HepG2 (cell line): ENCODE data around the gene INO80. TPM values are rescaled to one million over a fixed set of nuclear protein-coding genes. Genes with fewer than 3 reads are reported as not detected.

Experiments
- CAMTA2 ChIP-seq: sonication (generic); formaldehyde crosslinking; IDR thresholded peaks from 2 replicates; pipeline ENCODE4 v1.4.0; 2020; ENCODE audit warnings: mild to moderate bottlenecking, missing genetic modification reagents, borderline replicate concordance
- FIP1L1 ChIP-seq: fragments of 200-400 bp; formaldehyde crosslinking; IDR thresholded peaks from 2 replicates; pipeline ENCODE4 v1.6.1; 2018; ENCODE audit warnings: low read depth, mild to moderate bottlenecking, low read length, moderate library complexity, borderline replicate concordance; ENCODE audit not compliant: insufficient read depth
- FOXP1 ChIP-seq, 2 experiments: fragments of 450-650 bp in 1 of 2; IDR thresholded peaks; 2 replicates each; pipeline ENCODE4 v1.6.1; 2017 to 2018; ENCODE audit warnings: antibody characterized with exemption in 1 of 2
- GMEB1 ChIP-seq: sonication (generic); formaldehyde crosslinking; IDR thresholded peaks from 2 replicates; pipeline ENCODE4 v1.5.1; 2020; ENCODE audit warnings: missing genetic modification reagents, mild to moderate bottlenecking, borderline replicate concordance
- MZF1 ChIP-seq: sonication (generic); formaldehyde crosslinking; IDR thresholded peaks from 2 replicates; pipeline ENCODE4 v1.8.1; 2023; ENCODE audit warnings: mild to moderate bottlenecking, missing genetic modification reagents, borderline replicate concordance
- NFIB ChIP-seq: sonication (generic); formaldehyde crosslinking; IDR thresholded peaks from 2 replicates; pipeline ENCODE4 v1.9.0; 2021; ENCODE audit warnings: missing genetic modification reagents, mild to moderate bottlenecking, borderline replicate concordance
- NR2F1 ChIP-seq, 2 experiments: fragments of 450-650 bp in 1 of 2; formaldehyde crosslinking in 1 of 2; IDR thresholded peaks; 2 replicates each; pipeline versions ENCODE4 v1.5.0 to v1.6.1; 2016 to 2020; ENCODE audit warnings: mild to moderate bottlenecking in 1 of 2, missing compliant biosample characterization in 1 of 2, missing genetic modification reagents in 1 of 2, moderate library complexity in 1 of 2
- PHF8 ChIP-seq: sonication (generic); formaldehyde crosslinking; IDR thresholded peaks from 2 replicates; pipeline ENCODE4 v1.5.0; 2020; ENCODE audit warnings: missing genetic modification reagents
- RFX5 ChIP-seq: IDR thresholded peaks from 2 replicates; pipeline ENCODE4 v1.6.1; 2011; ENCODE audit warnings: low read depth, low read length, improper control_type of control experiment
- RNF2 ChIP-seq: fragments of 450-650 bp; conservative IDR thresholded peaks from 2 replicates; pipeline ENCODE4 v1.6.1; 2016; ENCODE audit warnings: low read depth
- SALL1 ChIP-seq: sonication (generic); formaldehyde crosslinking; IDR thresholded peaks from 2 replicates; pipeline ENCODE4 v1.8.0; 2022; ENCODE audit warnings: mild to moderate bottlenecking, missing genetic modification reagents
- SCMH1 ChIP-seq: sonication (generic); formaldehyde crosslinking; IDR thresholded peaks from 2 replicates; pipeline ENCODE4 v1.9.0; 2021; ENCODE audit warnings: missing genetic modification reagents, mild to moderate bottlenecking, borderline replicate concordance
- ZNF143 ChIP-seq: sonication (generic); formaldehyde crosslinking; IDR thresholded peaks from 2 replicates; pipeline ENCODE4 v1.4.0; 2020; ENCODE audit warnings: missing genetic modification reagents
- ZNF17 ChIP-seq: sonication (generic); formaldehyde crosslinking; IDR thresholded peaks from 2 replicates; pipeline ENCODE4 v1.5.0; 2020; ENCODE audit warnings: mild to moderate bottlenecking, missing genetic modification reagents
- ZNF354B ChIP-seq: sonication (generic); formaldehyde crosslinking; IDR thresholded peaks from 2 replicates; pipeline ENCODE4 v1.8.0; 2022; ENCODE audit warnings: mild to moderate bottlenecking, missing genetic modification reagents
- ZNF616 ChIP-seq: sonication (generic); formaldehyde crosslinking; IDR thresholded peaks from 2 replicates; pipeline ENCODE4 v1.5.0; 2020; ENCODE audit warnings: low read depth, mild to moderate bottlenecking, missing genetic modification reagents
- ZNF678 ChIP-seq: sonication (generic); formaldehyde crosslinking; IDR thresholded peaks from 2 replicates; pipeline ENCODE4 v1.4.0; 2020; ENCODE audit warnings: mild to moderate bottlenecking, missing genetic modification reagents
- ZXDC ChIP-seq: sonication (generic); formaldehyde crosslinking; IDR thresholded peaks from 2 replicates; pipeline ENCODE4 v1.5.0; 2020; ENCODE audit warnings: mild to moderate bottlenecking, missing genetic modification reagents
- polyA plus RNA-seq, 8 experiments: library from polyadenylated mRNA; depleted of rRNA in 3 of 8; stranded (reverse) in 7 of 8; unstranded in 1 of 8; fragments of >200 nt; fragmentation: Illumina TruSeq in 4 of 8; extraction: Trizol in 4 of 8; gene quantifications; 2 replicates each; pipeline versions ENCODE4 v1.2.1 to v1.2.3, GENCODE V29; 2011 to 2016; ENCODE audit warnings: low read depth in 4 of 8, missing spikeins in 1 of 8, mixed read lengths in 1 of 8; ENCODE audit not compliant: insufficient read depth in 1 of 8
- total RNA-seq, 5 experiments: library from RNA; depleted of rRNA; stranded (reverse); fragments of >200 nt; fragmentation: Illumina TruSeq; extraction: Trizol; gene quantifications; 2 replicates each; pipeline ENCODE4 v1.2.3, GENCODE V29; 2016; ENCODE audit warnings: low read depth in 1 of 5
- TF ChIP-seq, protein P1 (sequence below): sonication (generic); IDR thresholded peaks from 2 replicates; pipeline ENCODE4 v1.6.1; 2016; ENCODE audit warnings: low read depth, borderline replicate concordance
- TF ChIP-seq, protein P2 (sequence below): sonication (generic); formaldehyde crosslinking; conservative IDR thresholded peaks from 2 replicates; pipeline ENCODE4 v1.4.0; 2020; ENCODE audit warnings: missing genetic modification reagents

The INO80 gene
- total and polyA plus RNA-seq, 2 of the 13 experiments (the other 11 are each of a cell fraction or from before 2014, with no cell fraction given), result 3.6 to 14.8 TPM

GRCh38 chr15:41116116-41116961 lies at the start of gene INO80 (continued):
- TF ChIP-seq ZNF17 (CRISPR knock-in tag) (no peak), SCMH1 (CRISPR knock-in tag) (no peak), NFIB (CRISPR knock-in tag) (no peak), CAMTA2 (CRISPR knock-in tag) (no peak), RNF2 (0 out of 2 replicates have a peak, but pooled peaks have one; percentile 48), RFX5 (no peak), GMEB1 (CRISPR knock-in tag) (peak; percentile 72; the same call in 1 of the 2 replicates), ZNF616 (CRISPR knock-in tag) (0 out of 2 replicates have a peak, but pooled peaks have one; percentile 49), FOXP1 (IDR thresholded peaks at IDR 0.05) (no peak), FOXP1 (CRISPR knock-in tag; IDR thresholded peaks at IDR 0.05) (no peak; the same call in 1 of the 2 replicates), ZNF143 (CRISPR knock-in tag) (peak; percentile 85), NR2F1 (CRISPR knock-in tag; IDR thresholded peaks at IDR 0.05) (no peak), ZNF354B (CRISPR knock-in tag) (no peak), MZF1 (CRISPR knock-in tag) (no peak), PHF8 (peak; percentile 81), SALL1 (CRISPR knock-in tag) (peak; percentile 72; the same call in 1 of the 2 replicates), ZXDC (CRISPR knock-in tag) (no peak), FIP1L1 (no peak), ZNF678 (no peak)
- TF ChIP-seq, protein P1, sequence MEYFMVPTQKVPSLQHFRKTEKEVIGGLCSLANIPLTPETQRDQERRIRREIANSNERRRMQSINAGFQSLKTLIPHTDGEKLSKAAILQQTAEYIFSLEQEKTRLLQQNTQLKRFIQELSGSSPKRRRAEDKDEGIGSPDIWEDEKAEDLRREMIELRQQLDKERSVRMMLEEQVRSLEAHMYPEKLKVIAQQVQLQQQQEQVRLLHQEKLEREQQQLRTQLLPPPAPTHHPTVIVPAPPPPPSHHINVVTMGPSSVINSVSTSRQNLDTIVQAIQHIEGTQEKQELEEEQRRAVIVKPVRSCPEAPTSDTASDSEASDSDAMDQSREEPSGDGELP, result peak; percentile 11; the same call in 1 of the 2 replicates
- TF ChIP-seq, protein P2, sequence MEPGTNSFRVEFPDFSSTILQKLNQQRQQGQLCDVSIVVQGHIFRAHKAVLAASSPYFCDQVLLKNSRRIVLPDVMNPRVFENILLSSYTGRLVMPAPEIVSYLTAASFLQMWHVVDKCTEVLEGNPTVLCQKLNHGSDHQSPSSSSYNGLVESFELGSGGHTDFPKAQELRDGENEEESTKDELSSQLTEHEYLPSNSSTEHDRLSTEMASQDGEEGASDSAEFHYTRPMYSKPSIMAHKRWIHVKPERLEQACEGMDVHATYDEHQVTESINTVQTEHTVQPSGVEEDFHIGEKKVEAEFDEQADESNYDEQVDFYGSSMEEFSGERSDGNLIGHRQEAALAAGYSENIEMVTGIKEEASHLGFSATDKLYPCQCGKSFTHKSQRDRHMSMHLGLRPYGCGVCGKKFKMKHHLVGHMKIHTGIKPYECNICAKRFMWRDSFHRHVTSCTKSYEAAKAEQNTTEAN, result no peak
